ENCODE data around the gene DYNLT2.

- TF ChIP-seq POLR2AphosphoS5 (IDR thresholded peaks at IDR 0.05; ENCODE audit: low read depth, low read length) (no peak), TAF1 (IDR thresholded peaks at IDR 0.05; ENCODE audit: borderline replicate concordance, insufficient read depth, low read length) (no peak), FOXP2 (optimal IDR thresholded peaks at IDR 0.05; ENCODE audit: borderline replicate concordance, extremely low read depth, extremely low read length, insufficient read depth) (no peak)
Measured at GRCh38 chr6:169782966-169783365, 31.6 kb upstream of the DYNLT2 start.
